AG04450 (cell line): ENCODE data around the gene UEVLD. TPM values are rescaled to one million over a fixed set of nuclear protein-coding genes. Genes with fewer than 3 reads are reported as not detected.

Source experiments
- CTCF ChIA-PET: fragments of 300-600, 350-600 bp; formaldehyde crosslinking; extraction: SDS; loops from one replicate; lab custom pipeline; 2022; ENCODE audit warnings: antibody characterized with exemption, inconsistent platforms; lab: Charles Lee
- POLR2A ChIA-PET: fragments of 350-600 bp; formaldehyde crosslinking; extraction: SDS; loops from one replicate; lab custom pipeline; 2021; ENCODE audit warnings: antibody characterized with exemption, inconsistent platforms; lab: Yijun Ruan, JAX
- DNase-seq: peaks from one replicate; pipeline ENCODE4 v3.0.0-alpha.2; 2011; ENCODE audit warnings: low read depth, low spot score
- H3K27ac ChIP-seq: one replicate; pipeline ENCODE4 v1.5.1; 2012; ENCODE audit warnings: low read depth, low read length, control low read depth
- H3K27me3 ChIP-seq: one replicate; pipeline ENCODE4 v1.6.0; 2012; ENCODE audit warnings: low read length; ENCODE audit not compliant: control insufficient read depth, insufficient read depth
- H3K4me3 ChIP-seq: 2 replicates; pipeline ENCODE4 v1.5.1; 2011; ENCODE audit warnings: mild to moderate bottlenecking, low read depth, low read length, control low read depth
- H3K9me3 ChIP-seq: 2 replicates; pipeline ENCODE4 v1.5.1; 2012; ENCODE audit warnings: low read length; ENCODE audit not compliant: control insufficient read depth, insufficient read depth
- polyA plus RNA-seq: library from polyadenylated mRNA; depleted of rRNA; stranded (reverse); fragments of >200 nt; gene quantifications from 2 replicates; pipeline ENCODE4 v1.2.3, GENCODE V29; 2011
- TF ChIP-seq, protein P1 (sequence below): IDR thresholded peaks from 2 replicates; pipeline ENCODE4 v1.5.1; 2011; ENCODE audit warnings: low read depth, low read length, control low read depth, inconsistent platforms

The UEVLD gene
- polyA plus RNA-seq, 1 experiment, result 27.6 TPM

DNA sequence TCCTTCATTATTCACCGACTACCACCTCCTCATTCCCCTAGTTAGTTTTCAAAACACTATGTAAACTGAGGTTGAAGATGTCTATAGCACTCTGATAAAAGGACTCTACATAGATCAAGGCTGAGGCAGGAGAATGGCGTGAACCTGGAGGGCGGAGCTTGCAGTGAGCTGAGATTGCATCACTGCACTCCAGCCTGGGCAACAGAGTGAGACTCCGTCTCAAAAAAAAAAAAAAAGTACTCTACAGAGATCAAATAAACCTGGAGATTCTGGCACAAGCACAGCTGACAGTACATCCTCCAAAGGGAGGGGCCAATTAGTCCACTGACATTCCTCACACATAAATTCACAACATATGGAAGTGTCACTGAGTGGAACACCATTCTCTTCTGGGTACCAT is 92.8 kb downstream of the UEVLD start:
- Histone ChIP-seq H3K27ac (no peak overlapping the region), H3K9me3 (no peaks in the 10 kb centered on the region), H3K27me3 (no peaks in the 10 kb centered on the region), H3K4me3 (no peak overlapping the region)
- TF ChIP-seq, protein P1, sequence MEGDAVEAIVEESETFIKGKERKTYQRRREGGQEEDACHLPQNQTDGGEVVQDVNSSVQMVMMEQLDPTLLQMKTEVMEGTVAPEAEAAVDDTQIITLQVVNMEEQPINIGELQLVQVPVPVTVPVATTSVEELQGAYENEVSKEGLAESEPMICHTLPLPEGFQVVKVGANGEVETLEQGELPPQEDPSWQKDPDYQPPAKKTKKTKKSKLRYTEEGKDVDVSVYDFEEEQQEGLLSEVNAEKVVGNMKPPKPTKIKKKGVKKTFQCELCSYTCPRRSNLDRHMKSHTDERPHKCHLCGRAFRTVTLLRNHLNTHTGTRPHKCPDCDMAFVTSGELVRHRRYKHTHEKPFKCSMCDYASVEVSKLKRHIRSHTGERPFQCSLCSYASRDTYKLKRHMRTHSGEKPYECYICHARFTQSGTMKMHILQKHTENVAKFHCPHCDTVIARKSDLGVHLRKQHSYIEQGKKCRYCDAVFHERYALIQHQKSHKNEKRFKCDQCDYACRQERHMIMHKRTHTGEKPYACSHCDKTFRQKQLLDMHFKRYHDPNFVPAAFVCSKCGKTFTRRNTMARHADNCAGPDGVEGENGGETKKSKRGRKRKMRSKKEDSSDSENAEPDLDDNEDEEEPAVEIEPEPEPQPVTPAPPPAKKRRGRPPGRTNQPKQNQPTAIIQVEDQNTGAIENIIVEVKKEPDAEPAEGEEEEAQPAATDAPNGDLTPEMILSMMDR, result no peak
- ChIA-PET CTCF (no interaction called here), POLR2A (interaction anchor here (0.6 kb wide), 1 partner anchor 117 kb away, joined by 3 read pairs; no protein-coding TSS in a partner anchor)
- no peak for DNase-seq

DNA sequence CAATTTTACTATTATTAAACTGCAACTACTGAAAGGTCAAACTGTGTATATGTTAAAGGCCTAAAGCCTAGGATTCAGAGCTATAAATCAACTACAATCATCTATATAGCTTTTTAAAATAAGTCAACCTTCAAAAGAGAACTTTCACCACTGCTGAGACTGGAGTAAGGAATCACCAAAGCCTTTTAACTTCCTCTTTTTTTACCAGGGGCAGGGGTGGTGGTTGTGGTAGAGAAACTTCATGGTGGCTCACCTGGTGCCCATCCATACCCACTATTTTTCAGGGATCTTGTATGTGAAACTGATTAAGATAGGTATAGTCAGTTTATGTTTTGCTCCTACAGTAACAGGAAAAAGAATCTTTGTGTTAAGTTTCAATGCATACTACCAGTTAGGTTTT is 93.3 kb downstream of the UEVLD start:
- POLR2A ChIA-PET, result no interaction called here
- Histone ChIP-seq H3K27ac (no peak overlapping the region), H3K27me3 (no peaks in the 10 kb centered on the region), H3K9me3 (no peaks in the 10 kb centered on the region), H3K4me3 (no peak overlapping the region)
- CTCF ChIA-PET, result interaction anchor here (2.4 kb wide), 1 partner anchor 252 kb away, joined by 11 read pairs; no protein-coding TSS in a partner anchor
- TF ChIP-seq, protein P1, result no peak
- no peak for DNase-seq

DNA sequence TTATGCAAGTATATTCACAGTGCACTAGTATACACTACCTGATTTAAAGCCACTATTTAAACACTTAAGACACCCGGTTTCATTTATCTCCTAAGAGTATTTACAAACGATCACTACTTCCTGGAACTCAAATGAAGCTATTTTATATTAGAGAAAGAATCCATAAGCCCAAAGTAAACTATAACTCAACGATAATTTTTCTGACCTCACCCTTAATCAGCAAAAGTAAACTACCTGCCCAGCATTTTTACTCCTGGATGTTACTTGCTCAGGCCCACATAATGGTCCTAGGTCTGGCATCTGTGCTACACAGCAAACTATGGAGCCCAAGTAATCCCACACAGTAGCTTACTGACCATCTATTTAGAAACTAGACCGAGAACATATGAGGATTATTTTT is 95.2 kb downstream of the UEVLD start:
- H3K4me3 ChIP-seq, result no peak overlapping the region
- no peaks in the 10 kb centered on the region for H3K27me3 ChIP-seq
- no peaks in the 10 kb centered on the region for H3K9me3 ChIP-seq
- ChIA-PET CTCF (interaction anchor here (1.4 to 2.4 kb wide), 2 partner anchors 239 to 250 kb away, joined by 4 to 11 read pairs; no protein-coding TSS in a partner anchor), POLR2A (no interaction called here)
- DNase-seq, result no peak
- no peak overlapping the region for H3K27ac ChIP-seq
- TF ChIP-seq, protein P1, result no peak

DNA sequence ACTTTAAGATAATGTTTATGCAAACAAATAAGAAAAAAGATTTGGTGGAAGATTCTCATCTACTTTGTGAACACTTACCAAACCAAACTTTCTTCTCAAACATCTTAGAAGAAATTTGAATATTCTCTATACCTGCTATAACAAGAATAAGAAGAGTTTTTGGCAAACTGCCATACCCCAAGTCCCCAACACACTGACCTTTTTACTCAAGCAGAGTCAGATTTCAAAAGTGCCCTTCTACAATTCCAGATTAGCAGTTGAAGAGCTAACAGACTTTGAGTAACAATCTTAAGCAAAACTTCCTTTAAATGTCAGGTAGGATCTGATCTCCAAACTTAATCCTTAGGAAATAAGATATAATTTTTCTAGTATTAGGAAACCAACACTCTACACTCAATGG is 95.6 kb downstream of the UEVLD start:
- CTCF ChIA-PET, result interaction anchor here (1.4 to 2.4 kb wide), 2 partner anchors 239 to 249 kb away, joined by 4 to 11 read pairs; no protein-coding TSS in a partner anchor

DNA sequence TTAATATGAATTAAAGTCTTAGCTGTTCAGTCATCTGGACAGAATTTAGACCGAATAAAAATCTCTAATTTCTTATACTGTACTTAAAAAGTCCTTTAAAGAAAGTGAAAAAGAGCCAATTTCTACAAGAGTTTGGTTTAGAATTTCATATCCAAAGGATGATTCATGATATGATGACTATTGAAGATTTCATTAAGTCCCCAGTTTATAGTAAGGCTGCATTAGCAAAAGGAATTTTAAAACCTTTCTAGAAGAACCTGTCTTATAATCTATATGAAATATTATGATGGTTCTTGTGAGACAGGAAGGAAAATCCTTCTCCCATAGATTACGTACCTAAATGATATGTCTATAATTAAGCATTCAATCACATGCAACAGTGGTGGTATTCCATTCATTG is 96.6 kb downstream of the UEVLD start:
- TF ChIP-seq, protein P1, result no peak
- H3K27me3 ChIP-seq, result no peaks in the 10 kb centered on the region
- ChIA-PET POLR2A (no interaction called here), CTCF (interaction anchor here (0.7 to 1.3 kb wide), 2 partner anchors 248 to 261 kb away, joined by 3 to 4 read pairs; no protein-coding TSS in a partner anchor)
- no peaks in the 10 kb centered on the region for H3K9me3 ChIP-seq
- DNase-seq, result no peak
- no peak overlapping the region for H3K27ac ChIP-seq
- H3K4me3 ChIP-seq, result no peak overlapping the region

More for the DNA sequence above, 95.6 kb downstream of the UEVLD start:
- Histone ChIP-seq H3K4me3 (no peak overlapping the region), H3K9me3 (no peaks in the 10 kb centered on the region), H3K27me3 (no peaks in the 10 kb centered on the region), H3K27ac (no peak overlapping the region)
- TF ChIP-seq, protein P1, result no peak
- no peak for DNase-seq
- POLR2A ChIA-PET, result no interaction called here
